DND-41 (cell line): Measurements from ENCODE around the gene TMEM30B.

ENCODE experiments used
- ATAC-seq: fragments of 200-7000 bp; cut with Tn5 transposase; 3 replicates; pipeline ENCODE4 v1.9.1; 2021; ENCODE audit warnings: low read depth; ENCODE audit not compliant: insufficient read depth
- DNase-seq: peaks from one replicate; pipeline ENCODE4 v3.0.0-alpha.2; 2020
- H2AFZ ChIP-seq: 2 replicates; pipeline ENCODE4 v1.6.0; 2012; ENCODE audit warnings: low read depth, low read length
- H3K27ac ChIP-seq: 2 replicates; pipeline ENCODE4 v1.5.1; 2012; ENCODE audit warnings: low read length, inconsistent platforms
- H3K27me3 ChIP-seq: fragments of 200-600 bp; sonication (generic); 2 replicates; pipeline ENCODE4 v1.6.0; 2012; ENCODE audit warnings: low read length, mild to moderate bottlenecking, inconsistent platforms; ENCODE audit not compliant: insufficient read depth, poor library complexity
- H3K36me3 ChIP-seq: 2 replicates; pipeline ENCODE4 v1.5.1; 2012; ENCODE audit warnings: low read length, inconsistent platforms; ENCODE audit not compliant: insufficient read depth
- H3K4me1 ChIP-seq: 2 replicates; pipeline ENCODE4 v1.5.1; 2012; ENCODE audit warnings: mild to moderate bottlenecking, low read length; ENCODE audit not compliant: insufficient read depth
- H3K4me2 ChIP-seq: 2 replicates; pipeline ENCODE4 v1.6.0; 2012; ENCODE audit warnings: mild to moderate bottlenecking, moderate library complexity, low read length, inconsistent platforms; ENCODE audit not compliant: insufficient read depth
- H3K4me3 ChIP-seq, 2 experiments: fragments of 200-600 bp in 1 of 2; shearing (Covaris generic) in 1 of 2; 2 replicates each; pipeline ENCODE4 v1.5.1; 2012 to 2016; ENCODE audit warnings: inconsistent platforms in 2 of 2, low read length in 2 of 2, mild to moderate bottlenecking in 2 of 2, low read depth in 1 of 2, moderate library complexity in 1 of 2
- H3K79me2 ChIP-seq: 2 replicates; pipeline ENCODE4 v1.6.0; 2012; ENCODE audit warnings: low read length, inconsistent platforms; ENCODE audit not compliant: insufficient read depth
- H3K9ac ChIP-seq: 2 replicates; pipeline ENCODE4 v1.6.0; 2012; ENCODE audit warnings: low read depth, mild to moderate bottlenecking, inconsistent platforms, low read length, moderate library complexity
- H3K9me3 ChIP-seq: 2 replicates; pipeline ENCODE4 v1.5.1; 2012; ENCODE audit warnings: low read length, moderate library complexity, mild to moderate bottlenecking, inconsistent platforms; ENCODE audit not compliant: insufficient read depth, severe bottlenecking
- H4K20me1 ChIP-seq: 2 replicates; pipeline ENCODE4 v1.6.0; 2012; ENCODE audit warnings: low read length; ENCODE audit not compliant: insufficient read depth
- CTCF ChIP-seq: IDR thresholded peaks from 2 replicates; pipeline ENCODE4 v1.5.1; 2012; ENCODE audit warnings: borderline replicate concordance, low read length, moderate library complexity, mild to moderate bottlenecking; ENCODE audit not compliant: poor library complexity, severe bottlenecking; ENCODE audit errors: extremely low read depth
- EZH2 ChIP-seq: IDR thresholded peaks from 3 replicates; pipeline ENCODE4 v1.6.1; 2012; ENCODE audit warnings: borderline replicate concordance, low read depth, mild to moderate bottlenecking, moderate library complexity, low read length, inconsistent platforms; ENCODE audit not compliant: severe bottlenecking

Gene TMEM30B

DNA sequence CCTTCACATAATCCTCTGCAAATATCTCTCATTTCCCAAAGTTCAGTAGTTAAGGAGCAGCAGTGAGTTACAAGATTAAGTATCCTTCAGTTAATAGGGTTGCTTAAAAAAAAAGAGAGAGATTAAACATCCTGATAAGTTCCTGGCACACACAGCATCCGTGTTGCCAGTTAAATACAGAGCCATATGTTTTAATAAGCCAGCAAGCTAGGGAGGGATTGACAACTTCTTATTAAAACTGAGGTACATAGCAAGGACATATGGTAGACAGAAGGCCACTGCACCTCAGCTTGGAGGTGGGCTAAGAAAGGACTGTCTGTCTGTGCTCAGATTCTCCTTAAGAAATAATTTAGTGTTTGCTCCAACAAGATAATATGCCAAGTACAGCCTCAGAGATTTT, 9.6 kb upstream of the TMEM30B start:
- no peak for TF ChIP-seq EZH2
- no peak for TF ChIP-seq CTCF
- DNase-seq (no peak), ATAC-seq (no peak)
- H3K36me3 ChIP-seq, result no peaks in the 10 kb centered on the region
- H3K4me3 ChIP-seq, result no peak overlapping the region
- no peak overlapping the region for H3K9ac ChIP-seq
- H3K4me1 ChIP-seq, result peaks cover 9% of the 10 kb centered on the region; the same call in 1 of the 2 replicates
- H3K4me2 ChIP-seq, result no peak overlapping the region
- no peaks in the 10 kb centered on the region for H3K27me3 ChIP-seq
- no peaks in the 10 kb centered on the region for H3K79me2 ChIP-seq
- H3K27ac ChIP-seq, result no peak overlapping the region
- H3K9me3 ChIP-seq, result no peaks in the 10 kb centered on the region
- no peaks in the 10 kb centered on the region for H4K20me1 ChIP-seq
- H2AFZ ChIP-seq, result no peak overlapping the region

- Histone ChIP-seq H3K79me2 (no peaks in the 10 kb centered on the region), H3K4me2 (no peak overlapping the region), H3K27me3 (no peaks in the 10 kb centered on the region), H4K20me1 (no peaks in the 10 kb centered on the region), H3K9ac (no peak overlapping the region), H3K4me3 (no peak overlapping the region), H2AFZ (no peak overlapping the region), H3K27ac (no peak overlapping the region), H3K4me1 (peaks cover 29% of the 10 kb centered on the region), H3K36me3 (no peaks in the 10 kb centered on the region), H3K9me3 (no peaks in the 10 kb centered on the region)
- DNase-seq, result no peak
- no peak for ATAC-seq
- TF ChIP-seq EZH2, result no peak
Measured at GRCh38 chr14:61288720-61289119, 7.6 kb upstream of the TMEM30B start.

GRCh38 chr14:61288228-61288627, 7.1 kb upstream of the TMEM30B start:
- Histone ChIP-seq H2AFZ (no peak overlapping the region), H3K4me3 (no peak overlapping the region), H3K4me2 (no peak overlapping the region), H3K27ac (no peak overlapping the region), H3K36me3 (no peaks in the 10 kb centered on the region), H3K9ac (no peak overlapping the region), H4K20me1 (no peaks in the 10 kb centered on the region), H3K27me3 (no peaks in the 10 kb centered on the region), H3K4me1 (peaks cover 34% of the 10 kb centered on the region), H3K9me3 (no peaks in the 10 kb centered on the region), H3K79me2 (no peaks in the 10 kb centered on the region)
- DNase-seq, result no peak
- no peak for ATAC-seq
- TF ChIP-seq CTCF (no peak), EZH2 (no peak)

DNA sequence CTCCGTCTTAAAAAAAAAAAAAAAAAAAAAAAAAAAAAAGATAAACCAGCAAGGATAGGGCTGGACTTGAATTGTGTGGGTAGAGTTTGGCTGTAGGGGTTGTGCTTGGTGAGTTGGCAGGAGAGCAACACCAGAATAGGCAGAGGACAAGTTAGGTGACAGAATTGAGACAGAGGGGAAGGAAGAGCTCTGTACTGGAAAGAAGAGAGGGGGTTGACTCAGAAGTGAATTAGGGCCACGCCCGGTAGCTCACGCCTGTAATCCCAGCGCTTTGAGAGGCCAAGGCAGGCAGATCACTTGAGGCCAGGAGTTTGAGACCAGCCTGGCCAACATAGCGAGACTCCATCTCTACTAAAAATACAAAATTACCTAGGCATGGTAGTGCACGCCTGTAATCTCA, 6.1 kb upstream of the TMEM30B start:
- H3K27me3 ChIP-seq, result no peaks in the 10 kb centered on the region
- peaks cover 36% of the 10 kb centered on the region for H3K4me1 ChIP-seq
- no peak overlapping the region for H3K9ac ChIP-seq
- no peak for DNase-seq
- no peaks in the 10 kb centered on the region for H3K79me2 ChIP-seq
- no peaks in the 10 kb centered on the region for H4K20me1 ChIP-seq
- ATAC-seq, result no peak
- H3K4me3 ChIP-seq, result no peak overlapping the region
- no peak overlapping the region for H2AFZ ChIP-seq
- no peaks in the 10 kb centered on the region for H3K36me3 ChIP-seq
- no peaks in the 10 kb centered on the region for H3K9me3 ChIP-seq
- TF ChIP-seq CTCF (no peak), EZH2 (no peak)
- H3K27ac ChIP-seq, result no peak overlapping the region
- H3K4me2 ChIP-seq, result no peak overlapping the region
